ENCODE data around the gene AXL.

AXL gene

GRCh38 chr19:41230067-41230857, 11.2 kb downstream of the AXL start:
- TF ChIP-seq ZNF70 (CRISPR knock-in tag; IDR thresholded peaks at IDR 0.05) (no peak), CREB5 (CRISPR knock-in tag; IDR thresholded peaks at IDR 0.05; ENCODE audit: low read depth) (no peak), ZC3H10 (CRISPR knock-in tag; IDR thresholded peaks at IDR 0.05) (no peak), PATZ1 (CRISPR knock-in tag; IDR thresholded peaks at IDR 0.05; ENCODE audit: borderline replicate concordance) (no peak), ARNTL (CRISPR knock-in tag; IDR thresholded peaks at IDR 0.05; ENCODE audit: borderline replicate concordance, low read depth) (no peak)
- ATAC-seq = no peak

GRCh38 chr19:41232686-41233085, 13.7 kb downstream of the AXL start:
- no peak for ATAC-seq
- TF ChIP-seq ZNF8 (CRISPR knock-in tag; IDR thresholded peaks at IDR 0.05) (no peak), BACH2 (CRISPR knock-in tag; IDR thresholded peaks at IDR 0.05; ENCODE audit: borderline replicate concordance) (no peak), PPARA (CRISPR knock-in tag; IDR thresholded peaks at IDR 0.05; ENCODE audit: borderline replicate concordance) (no peak), PATZ1 (CRISPR knock-in tag; IDR thresholded peaks at IDR 0.05; ENCODE audit: borderline replicate concordance) (no peak), GLIS3 (CRISPR knock-in tag; IDR thresholded peaks at IDR 0.05) (no peak), ARNTL (CRISPR knock-in tag; IDR thresholded peaks at IDR 0.05; ENCODE audit: borderline replicate concordance, low read depth) (no peak), ISL1 (CRISPR knock-in tag; IDR thresholded peaks at IDR 0.05) (no peak), CSDC2 (CRISPR knock-in tag; IDR thresholded peaks at IDR 0.05) (no peak), TSHZ2 (CRISPR knock-in tag; IDR thresholded peaks at IDR 0.05) (no peak), RARB (CRISPR knock-in tag; IDR thresholded peaks at IDR 0.05) (no peak), ZNF70 (CRISPR knock-in tag; IDR thresholded peaks at IDR 0.05) (no peak), POU6F1 (CRISPR knock-in tag; IDR thresholded peaks at IDR 0.05; ENCODE audit: borderline replicate concordance, low read depth) (no peak), TOX (CRISPR knock-in tag; IDR thresholded peaks at IDR 0.05; ENCODE audit: borderline replicate concordance) (no peak), ZFP3 (CRISPR knock-in tag; IDR thresholded peaks at IDR 0.05) (no peak), SNAI2 (CRISPR knock-in tag; IDR thresholded peaks at IDR 0.05) (no peak), ZFP30 (CRISPR knock-in tag; IDR thresholded peaks at IDR 0.05) (no peak), ZNF565 (CRISPR knock-in tag; conservative IDR thresholded peaks at IDR 0.05; ENCODE audit: low read depth) (no peak), ESRRG (CRISPR knock-in tag; IDR thresholded peaks at IDR 0.05) (no peak), TCF4 (CRISPR knock-in tag; IDR thresholded peaks at IDR 0.05; ENCODE audit: borderline replicate concordance) (no peak)
